GM12865 (cell line): ENCODE measurements around the gene LGR6.
"Not testable (repeated sequence)": the region's sequence is repeated elsewhere in the genome, so short reads cannot be mapped to it uniquely, and the experiment has no call there.

Experiments used
- DNase-seq: peaks from one replicate; pipeline ENCODE4 v3.0.0; 2010; ENCODE audit warnings: low read depth
- H3K4me3 ChIP-seq: 2 replicates; pipeline ENCODE4 v1.5.1; 2011; ENCODE audit warnings: mild to moderate bottlenecking, low read depth, low read length, control low read depth
- TF ChIP-seq, protein P1 (sequence below): IDR thresholded peaks from 2 replicates; pipeline ENCODE4 v1.5.1; 2011; ENCODE audit warnings: low read length, control low read depth, low read depth, inconsistent platforms; ENCODE audit not compliant: insufficient read depth; ENCODE audit errors: missing control alignments

LGR6 gene, protein sequence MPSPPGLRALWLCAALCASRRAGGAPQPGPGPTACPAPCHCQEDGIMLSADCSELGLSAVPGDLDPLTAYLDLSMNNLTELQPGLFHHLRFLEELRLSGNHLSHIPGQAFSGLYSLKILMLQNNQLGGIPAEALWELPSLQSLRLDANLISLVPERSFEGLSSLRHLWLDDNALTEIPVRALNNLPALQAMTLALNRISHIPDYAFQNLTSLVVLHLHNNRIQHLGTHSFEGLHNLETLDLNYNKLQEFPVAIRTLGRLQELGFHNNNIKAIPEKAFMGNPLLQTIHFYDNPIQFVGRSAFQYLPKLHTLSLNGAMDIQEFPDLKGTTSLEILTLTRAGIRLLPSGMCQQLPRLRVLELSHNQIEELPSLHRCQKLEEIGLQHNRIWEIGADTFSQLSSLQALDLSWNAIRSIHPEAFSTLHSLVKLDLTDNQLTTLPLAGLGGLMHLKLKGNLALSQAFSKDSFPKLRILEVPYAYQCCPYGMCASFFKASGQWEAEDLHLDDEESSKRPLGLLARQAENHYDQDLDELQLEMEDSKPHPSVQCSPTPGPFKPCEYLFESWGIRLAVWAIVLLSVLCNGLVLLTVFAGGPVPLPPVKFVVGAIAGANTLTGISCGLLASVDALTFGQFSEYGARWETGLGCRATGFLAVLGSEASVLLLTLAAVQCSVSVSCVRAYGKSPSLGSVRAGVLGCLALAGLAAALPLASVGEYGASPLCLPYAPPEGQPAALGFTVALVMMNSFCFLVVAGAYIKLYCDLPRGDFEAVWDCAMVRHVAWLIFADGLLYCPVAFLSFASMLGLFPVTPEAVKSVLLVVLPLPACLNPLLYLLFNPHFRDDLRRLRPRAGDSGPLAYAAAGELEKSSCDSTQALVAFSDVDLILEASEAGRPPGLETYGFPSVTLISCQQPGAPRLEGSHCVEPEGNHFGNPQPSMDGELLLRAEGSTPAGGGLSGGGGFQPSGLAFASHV

DNA sequence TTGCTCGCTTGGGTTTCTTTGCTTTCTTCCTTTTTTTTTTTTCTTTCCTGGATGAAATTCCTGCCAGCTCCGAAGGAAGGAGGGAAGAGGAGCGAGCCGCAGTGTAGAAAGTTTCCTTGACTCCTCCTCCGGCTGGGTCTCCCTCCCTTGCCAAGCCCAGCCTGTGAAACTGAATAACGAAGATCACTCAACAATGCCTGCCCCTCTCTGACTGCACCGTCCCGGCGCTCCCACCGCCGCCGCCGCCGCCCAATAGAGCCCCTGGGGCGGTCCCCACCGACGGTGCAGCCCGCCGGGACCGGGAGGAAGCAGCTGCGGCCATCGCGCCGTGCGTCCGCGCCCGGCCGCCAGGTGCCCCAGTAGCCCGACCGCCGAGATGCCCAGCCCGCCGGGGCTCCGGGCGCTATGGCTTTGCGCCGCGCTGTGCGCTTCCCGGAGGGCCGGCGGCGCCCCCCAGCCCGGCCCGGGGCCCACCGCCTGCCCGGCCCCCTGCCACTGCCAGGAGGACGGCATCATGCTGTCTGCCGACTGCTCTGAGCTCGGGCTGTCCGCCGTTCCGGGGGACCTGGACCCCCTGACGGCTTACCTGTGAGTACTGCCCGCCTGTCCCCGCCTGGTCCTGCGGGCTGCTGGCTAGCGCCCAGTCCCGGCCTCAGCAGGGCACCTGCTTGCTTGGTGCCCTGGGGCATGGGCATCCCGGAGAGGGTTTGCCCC, at the start of gene LGR6:
Gene LGR6 (plus strand): TSS at position 186 of the 714 bp plus-strand sequence. CDS start 191 bp downstream, at position 377.
- TF ChIP-seq, protein P1, sequence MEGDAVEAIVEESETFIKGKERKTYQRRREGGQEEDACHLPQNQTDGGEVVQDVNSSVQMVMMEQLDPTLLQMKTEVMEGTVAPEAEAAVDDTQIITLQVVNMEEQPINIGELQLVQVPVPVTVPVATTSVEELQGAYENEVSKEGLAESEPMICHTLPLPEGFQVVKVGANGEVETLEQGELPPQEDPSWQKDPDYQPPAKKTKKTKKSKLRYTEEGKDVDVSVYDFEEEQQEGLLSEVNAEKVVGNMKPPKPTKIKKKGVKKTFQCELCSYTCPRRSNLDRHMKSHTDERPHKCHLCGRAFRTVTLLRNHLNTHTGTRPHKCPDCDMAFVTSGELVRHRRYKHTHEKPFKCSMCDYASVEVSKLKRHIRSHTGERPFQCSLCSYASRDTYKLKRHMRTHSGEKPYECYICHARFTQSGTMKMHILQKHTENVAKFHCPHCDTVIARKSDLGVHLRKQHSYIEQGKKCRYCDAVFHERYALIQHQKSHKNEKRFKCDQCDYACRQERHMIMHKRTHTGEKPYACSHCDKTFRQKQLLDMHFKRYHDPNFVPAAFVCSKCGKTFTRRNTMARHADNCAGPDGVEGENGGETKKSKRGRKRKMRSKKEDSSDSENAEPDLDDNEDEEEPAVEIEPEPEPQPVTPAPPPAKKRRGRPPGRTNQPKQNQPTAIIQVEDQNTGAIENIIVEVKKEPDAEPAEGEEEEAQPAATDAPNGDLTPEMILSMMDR, result no peak
- no peak within 1 kb of the TSS for H3K4me3 ChIP-seq
- DNase-seq, result no peak

DNA sequence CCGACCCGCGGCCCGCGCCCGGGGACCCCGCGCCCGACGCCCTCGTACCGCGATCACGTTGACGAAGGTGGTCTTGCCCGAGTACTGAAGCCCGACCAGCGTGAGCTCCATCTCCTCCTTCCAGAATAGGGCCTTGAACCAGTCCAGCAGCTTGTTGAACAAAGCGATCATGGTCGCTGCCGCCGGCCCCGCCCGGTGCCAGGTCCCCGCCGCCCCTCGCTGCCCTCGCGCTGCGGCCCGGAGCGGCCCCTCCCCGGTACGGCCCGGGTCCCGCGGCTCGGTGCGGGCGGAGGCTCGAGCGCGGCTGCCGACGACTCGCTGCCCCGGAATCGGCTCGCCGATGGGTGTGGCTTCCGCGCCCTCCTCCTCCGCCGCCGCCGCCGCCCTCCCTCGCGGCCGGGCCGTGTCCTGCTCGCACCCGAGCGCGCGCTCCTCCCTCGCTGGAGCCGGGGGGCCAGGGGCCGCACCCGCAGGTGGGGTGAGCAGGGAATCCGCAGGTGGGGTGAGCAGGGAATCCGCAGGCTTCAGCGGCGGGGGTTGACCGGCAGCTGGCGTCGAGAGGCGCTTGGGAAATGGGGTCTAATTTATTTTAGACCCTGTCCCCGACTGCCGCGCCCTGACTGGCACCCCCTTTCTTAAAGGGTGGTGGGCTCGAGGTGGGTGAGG, 49.1 kb upstream of the LGR6 start, which contains the start of gene ARL8A:
Gene ARL8A (minus strand): TSS at position 336 of the 666 bp plus-strand sequence. CDS start 165 bp downstream, at position 171.
- TF ChIP-seq, protein P1, result no peak
- peak within 1 kb of the TSS; percentile 97 for H3K4me3 ChIP-seq
- peak; percentile 67 for DNase-seq

DNA sequence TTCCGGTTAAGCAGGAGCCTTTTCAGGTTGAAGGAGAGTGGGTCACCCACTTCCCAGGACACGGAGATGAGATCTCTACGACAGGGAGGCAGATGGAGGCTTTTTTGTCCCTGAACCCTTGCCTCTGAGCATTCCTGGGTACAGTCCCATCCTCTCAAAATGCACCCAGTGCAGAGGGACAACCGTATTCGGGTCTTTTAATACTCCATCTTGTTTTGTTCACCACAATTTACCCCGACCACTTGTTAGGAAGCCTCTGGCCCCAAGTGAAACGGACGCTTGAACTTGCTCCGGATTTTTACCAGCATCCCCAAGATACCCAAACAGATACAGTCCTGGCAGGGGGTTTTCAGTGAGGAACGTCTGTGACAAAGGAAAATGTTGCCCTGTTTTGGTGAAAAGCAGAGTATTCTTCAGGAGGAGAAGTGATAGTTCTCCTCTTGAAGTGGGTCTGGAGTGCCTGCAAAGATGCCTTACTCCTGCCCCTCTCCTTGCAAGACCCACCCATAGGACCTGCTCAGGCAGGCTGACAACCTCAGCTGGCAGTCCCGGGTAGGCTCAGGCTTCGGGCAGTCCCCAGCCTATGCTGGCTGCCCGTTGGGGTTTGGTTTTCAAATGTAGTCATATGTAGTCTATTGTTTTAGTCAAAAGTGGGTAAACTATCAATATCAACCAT, 48.4 kb upstream of the LGR6 start:
- DNase-seq, result peak; percentile 49
- TF ChIP-seq, protein P1, result no peak
- H3K4me3 ChIP-seq, result peak overlapping the region; percentile 80

DNA sequence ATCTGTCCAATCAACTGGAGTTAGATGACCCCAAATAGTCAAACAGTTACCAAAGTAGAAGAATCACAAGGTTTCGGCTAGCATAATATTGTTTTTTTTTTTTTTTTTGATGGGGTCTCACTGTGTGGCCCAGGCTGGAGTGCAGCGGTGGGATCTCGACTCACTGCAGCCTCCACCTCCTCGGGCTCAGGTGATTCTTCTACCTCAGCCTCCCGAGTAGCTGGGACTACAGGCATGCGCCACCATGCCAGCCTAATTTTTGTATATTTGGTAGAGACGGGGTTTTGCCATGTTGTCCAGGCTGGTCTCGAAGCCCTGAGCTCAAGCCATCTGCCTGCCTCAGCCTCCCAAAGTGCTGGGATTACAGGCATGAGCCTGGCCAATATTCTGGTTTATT, 47.9 kb upstream of the LGR6 start:
- DNase-seq, H3K4me3 ChIP-seq: not testable (repeated sequence)

DNA sequence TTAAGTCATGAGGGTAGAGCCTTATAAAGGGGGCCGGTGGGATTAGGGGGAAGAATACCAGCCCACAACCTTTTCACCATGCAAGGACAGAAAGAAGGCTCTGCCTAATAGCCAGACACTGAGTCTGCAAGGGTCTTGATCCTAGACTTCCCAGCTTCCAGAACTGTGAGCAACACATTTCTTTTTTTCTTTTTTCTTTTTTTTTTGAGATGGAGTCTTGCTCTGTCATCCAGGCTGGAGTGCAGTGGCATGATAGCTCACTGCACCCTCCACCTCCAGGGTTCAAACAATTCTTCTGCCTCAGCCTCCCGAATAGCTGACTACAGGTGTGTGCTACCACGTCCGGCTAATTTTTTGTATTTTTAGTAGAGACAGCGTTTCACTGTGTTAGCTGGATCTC, 47.3 kb upstream of the LGR6 start:
- DNase-seq, result no peak
- no peak overlapping the region for H3K4me3 ChIP-seq
- TF ChIP-seq, protein P1, result no peak

DNA sequence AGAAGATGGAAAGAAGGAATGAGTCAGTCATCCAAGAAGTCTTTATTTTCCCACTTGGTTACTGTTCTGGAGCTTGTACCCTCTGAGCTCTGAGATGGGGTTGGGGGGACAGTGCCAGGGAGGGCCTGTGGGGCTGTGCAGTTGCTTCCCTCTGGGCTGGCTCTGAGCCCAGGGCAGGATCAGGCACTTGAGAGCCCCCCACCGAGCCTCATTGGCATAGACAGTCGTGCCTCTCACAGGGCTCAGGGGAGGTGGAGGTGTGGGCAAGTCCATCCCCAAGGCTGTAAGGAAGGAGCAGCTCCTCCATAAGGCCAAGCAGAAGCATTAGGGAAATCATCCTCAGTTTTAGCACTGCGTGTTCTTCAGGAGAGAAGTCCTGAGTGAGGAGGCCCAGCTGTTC, 46.6 kb upstream of the LGR6 start:
- no peak overlapping the region for H3K4me3 ChIP-seq
- no peak for DNase-seq
- TF ChIP-seq, protein P1, result no peak
